ENCODE data around the gene ITPR2.

ITPR2 gene

GRCh38 chr12:26848156-26848825 lies 15.3 kb upstream of the ITPR2 start:
- DNase-seq: no peak

GRCh38 chr12:26847431-26847830 lies 14.4 kb upstream of the ITPR2 start:
- no peak for DNase-seq

GRCh38 chr12:26846416-26846815 lies 13.4 kb upstream of the ITPR2 start:
- peak; percentile 65 for DNase-seq

- peak; percentile 98 for DNase-seq
Measured at GRCh38 chr12:26845984-26846383, 13.0 kb upstream of the ITPR2 start.

- DNase-seq: peak; percentile 63
Measured at GRCh38 chr12:26845057-26845666, 12.2 kb upstream of the ITPR2 start.

GRCh38 chr12:26843311-26843710 lies 10.3 kb upstream of the ITPR2 start:
- peak; percentile 91 for DNase-seq

GRCh38 chr12:26841085-26841484 lies 8.1 kb upstream of the ITPR2 start:
- peak; percentile 30 for DNase-seq

- DNase-seq: peak; percentile 40
Measured at GRCh38 chr12:26839512-26839911, 6.5 kb upstream of the ITPR2 start.

- no peak for DNase-seq
Measured at GRCh38 chr12:26838888-26839416, 6.0 kb upstream of the ITPR2 start.

GRCh38 chr12:26836201-26836600 lies 3.2 kb upstream of the ITPR2 start:
- DNase-seq: no peak

GRCh38 chr12:26834503-26835060 lies 1.6 kb upstream of the ITPR2 start:
- DNase-seq: peak; percentile 66

- DNase-seq: peak; percentile 84
Measured at GRCh38 chr12:26833743-26834490, 923 bp upstream of the ITPR2 start.

- peak; percentile 94 for DNase-seq
Measured at GRCh38 chr12:26831951-26832821, 808 bp downstream of the ITPR2 start.

GRCh38 chr12:26830783-26831551 lies 2.0 kb downstream of the ITPR2 start:
- peak; percentile 53 for DNase-seq

- peak; percentile 56 for DNase-seq
Measured at GRCh38 chr12:26830363-26830762, 2.6 kb downstream of the ITPR2 start.

- DNase-seq: peak; percentile 42
Measured at GRCh38 chr12:26828280-26829073, 4.5 kb downstream of the ITPR2 start.

GRCh38 chr12:26826437-26826836 lies 6.6 kb downstream of the ITPR2 start:
- DNase-seq: no peak

GRCh38 chr12:26825459-26826016 lies 7.5 kb downstream of the ITPR2 start:
- no peak for DNase-seq

- DNase-seq: peak; percentile 60
Measured at GRCh38 chr12:26823390-26823789, 9.6 kb downstream of the ITPR2 start.

GRCh38 chr12:26822026-26822425 lies 11.0 kb downstream of the ITPR2 start:
- DNase-seq: no peak
